ENCODE measurements around the gene FAM120AOS. TPM values are rescaled to one million over a fixed set of nuclear protein-coding genes. Genes with fewer than 3 reads are reported as not detected.

Gene FAM120AOS
- total RNA-seq, 3 donors from 2014 or later = 60.3 to 70.4 (median 62.9) TPM

DNA sequence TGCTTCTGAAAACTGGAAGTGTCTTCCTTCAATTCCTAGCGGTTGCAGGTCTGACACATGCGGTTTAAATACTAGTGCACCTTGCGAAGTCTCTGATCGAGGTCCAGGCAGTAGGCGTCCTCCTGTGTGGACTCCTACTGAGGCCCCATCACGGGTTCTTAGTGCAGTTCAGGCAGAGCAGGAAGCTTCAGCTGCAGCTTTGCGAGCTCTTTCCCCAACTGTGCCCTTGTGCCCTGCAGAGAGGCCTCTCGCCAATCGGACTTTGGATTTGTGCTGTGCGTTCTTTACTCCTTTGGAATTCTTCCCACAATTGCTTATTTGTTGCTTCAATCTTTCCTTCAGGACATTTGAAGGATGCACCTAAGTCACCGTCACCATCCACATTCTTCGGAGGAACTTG lies 40.6 kb upstream of the FAM120AOS start:
- DNase-seq (ENCODE audit: low spot score in 2 of 2) = no peak
- no peak overlapping the region for H3K4me3 ChIP-seq
- intact Hi-C loops (cut with DNase I; ENCODE audit: low total_unique reads) = no loop called here
- no peak for TF ChIP-seq POLR2A (IDR thresholded peaks at IDR 0.05)
- TF ChIP-seq, protein P1, sequence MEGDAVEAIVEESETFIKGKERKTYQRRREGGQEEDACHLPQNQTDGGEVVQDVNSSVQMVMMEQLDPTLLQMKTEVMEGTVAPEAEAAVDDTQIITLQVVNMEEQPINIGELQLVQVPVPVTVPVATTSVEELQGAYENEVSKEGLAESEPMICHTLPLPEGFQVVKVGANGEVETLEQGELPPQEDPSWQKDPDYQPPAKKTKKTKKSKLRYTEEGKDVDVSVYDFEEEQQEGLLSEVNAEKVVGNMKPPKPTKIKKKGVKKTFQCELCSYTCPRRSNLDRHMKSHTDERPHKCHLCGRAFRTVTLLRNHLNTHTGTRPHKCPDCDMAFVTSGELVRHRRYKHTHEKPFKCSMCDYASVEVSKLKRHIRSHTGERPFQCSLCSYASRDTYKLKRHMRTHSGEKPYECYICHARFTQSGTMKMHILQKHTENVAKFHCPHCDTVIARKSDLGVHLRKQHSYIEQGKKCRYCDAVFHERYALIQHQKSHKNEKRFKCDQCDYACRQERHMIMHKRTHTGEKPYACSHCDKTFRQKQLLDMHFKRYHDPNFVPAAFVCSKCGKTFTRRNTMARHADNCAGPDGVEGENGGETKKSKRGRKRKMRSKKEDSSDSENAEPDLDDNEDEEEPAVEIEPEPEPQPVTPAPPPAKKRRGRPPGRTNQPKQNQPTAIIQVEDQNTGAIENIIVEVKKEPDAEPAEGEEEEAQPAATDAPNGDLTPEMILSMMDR (IDR thresholded peaks at IDR 0.05) = no peak
- TF ChIP-seq POLR2AphosphoS5 (IDR thresholded peaks at IDR 0.05) = no peak
- no peaks in the 10 kb centered on the region for H3K27me3 ChIP-seq
- no peaks in the 10 kb centered on the region for H3K9me3 ChIP-seq
- H3K4me1 ChIP-seq = no peaks in the 10 kb centered on the region
- H3K36me3 ChIP-seq = no peaks in the 10 kb centered on the region
- no peak overlapping the region for H3K27ac ChIP-seq

DNA sequence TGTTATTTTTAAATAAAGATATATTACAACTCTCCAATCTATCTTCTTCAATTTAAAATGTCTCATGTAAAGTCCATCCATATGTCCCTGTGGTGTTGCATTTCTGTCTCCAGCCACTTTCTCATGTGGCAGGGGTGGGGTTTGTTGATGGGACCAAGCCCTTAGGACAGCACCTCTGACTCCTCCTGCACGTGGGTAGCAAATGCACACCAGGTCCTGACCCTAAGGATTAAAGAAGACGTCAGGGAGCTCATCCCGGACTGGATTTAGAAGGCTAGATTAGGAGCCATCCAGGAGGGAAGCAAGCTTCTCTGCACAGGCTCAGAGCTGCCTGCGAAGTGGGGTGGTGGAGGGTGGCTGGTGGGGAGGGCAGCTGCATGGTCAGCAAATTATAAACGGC lies 38.9 kb upstream of the FAM120AOS start:
- intact Hi-C loops (cut with DNase I; ENCODE audit: low total_unique reads) = no loop called here
- H3K27me3 ChIP-seq = no peaks in the 10 kb centered on the region

DNA sequence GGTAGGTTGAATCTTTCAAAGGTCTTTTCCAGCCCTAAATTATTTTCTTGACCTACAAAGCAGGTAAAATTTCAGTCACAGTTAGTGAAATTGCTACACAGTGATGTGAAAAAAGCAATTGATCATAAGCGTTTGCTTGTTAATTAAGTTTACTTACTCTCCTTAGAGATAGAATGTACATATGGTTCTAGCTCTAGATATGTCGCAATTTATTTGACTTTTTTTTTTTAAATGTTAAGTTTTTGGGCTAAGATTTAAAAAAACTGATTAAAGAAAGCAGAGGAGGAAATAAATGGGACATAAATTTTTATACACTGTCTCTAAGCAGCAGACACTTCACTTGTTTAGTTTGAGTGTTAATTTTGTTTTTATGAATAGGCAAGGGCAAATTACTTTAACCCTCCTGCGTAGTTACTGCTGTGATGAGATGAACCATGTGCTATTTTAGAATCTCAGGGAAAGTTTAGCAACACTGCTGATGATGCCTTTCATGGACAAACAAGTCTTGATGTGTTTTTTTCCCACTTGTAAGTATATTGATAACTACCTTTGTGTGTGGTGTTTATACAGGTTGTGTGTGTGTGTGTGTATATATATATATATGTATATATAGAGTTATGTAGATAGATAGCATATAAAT lies 38.3 kb upstream of the FAM120AOS start:
- Histone ChIP-seq H3K27ac (no peak overlapping the region), H3K4me1 (no peaks in the 10 kb centered on the region), H3K36me3 (no peaks in the 10 kb centered on the region), H3K27me3 (no peaks in the 10 kb centered on the region), H3K9me3 (no peaks in the 10 kb centered on the region), H3K4me3 (no peak overlapping the region)
- intact Hi-C loops (cut with DNase I; ENCODE audit: low total_unique reads) = no loop called here
- TF ChIP-seq, protein P1 (IDR thresholded peaks at IDR 0.05) = no peak
- TF ChIP-seq POLR2A (IDR thresholded peaks at IDR 0.05) (no peak), POLR2AphosphoS5 (IDR thresholded peaks at IDR 0.05) (no peak)
- DNase-seq (ENCODE audit: low spot score in 2 of 2) = no peak

More for the DNA sequence above, 38.9 kb upstream of the FAM120AOS start:
- H3K27ac ChIP-seq = no peak overlapping the region
- TF ChIP-seq POLR2AphosphoS5 (IDR thresholded peaks at IDR 0.05) = no peak
- TF ChIP-seq, protein P1 (IDR thresholded peaks at IDR 0.05) = no peak
- no peak for TF ChIP-seq POLR2A (IDR thresholded peaks at IDR 0.05)
- H3K4me3 ChIP-seq = no peak overlapping the region
- no peaks in the 10 kb centered on the region for H3K4me1 ChIP-seq
- no peaks in the 10 kb centered on the region for H3K9me3 ChIP-seq
- H3K36me3 ChIP-seq = no peaks in the 10 kb centered on the region
- no peak for DNase-seq (ENCODE audit: low spot score in 2 of 2)

DNA sequence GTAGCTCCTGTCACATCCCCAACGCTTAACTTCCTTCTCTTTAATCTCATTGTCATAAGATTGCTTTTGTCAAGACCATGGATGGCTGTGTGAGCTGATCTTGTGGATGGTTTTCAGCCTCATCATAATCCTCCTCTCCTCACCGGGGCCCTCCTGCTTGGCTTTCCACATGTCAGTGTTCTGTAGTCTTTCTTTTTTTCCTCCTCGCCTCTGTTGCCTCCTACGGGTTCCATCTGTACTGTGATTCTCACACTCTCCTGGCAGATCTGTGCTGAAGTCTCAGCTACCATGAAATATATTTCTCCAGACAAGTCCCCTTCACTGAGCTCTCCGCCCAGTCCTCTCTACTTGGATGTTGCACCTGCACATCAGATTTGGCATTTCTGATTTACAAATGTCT lies 34.9 kb upstream of the FAM120AOS start:
- intact Hi-C loops (cut with DNase I; ENCODE audit: low total_unique reads) = no loop called here
- no peak for TF ChIP-seq POLR2A (IDR thresholded peaks at IDR 0.05)
- TF ChIP-seq, protein P1 (IDR thresholded peaks at IDR 0.05) = no peak
- TF ChIP-seq POLR2AphosphoS5 (IDR thresholded peaks at IDR 0.05) = no peak
- H3K27me3 ChIP-seq = no peaks in the 10 kb centered on the region
- no peaks in the 10 kb centered on the region for H3K36me3 ChIP-seq
- no peak overlapping the region for H3K27ac ChIP-seq
- no peaks in the 10 kb centered on the region for H3K9me3 ChIP-seq
- DNase-seq (ENCODE audit: low spot score in 2 of 2) = no peak
- no peaks in the 10 kb centered on the region for H3K4me1 ChIP-seq
- H3K4me3 ChIP-seq = no peak overlapping the region

DNA sequence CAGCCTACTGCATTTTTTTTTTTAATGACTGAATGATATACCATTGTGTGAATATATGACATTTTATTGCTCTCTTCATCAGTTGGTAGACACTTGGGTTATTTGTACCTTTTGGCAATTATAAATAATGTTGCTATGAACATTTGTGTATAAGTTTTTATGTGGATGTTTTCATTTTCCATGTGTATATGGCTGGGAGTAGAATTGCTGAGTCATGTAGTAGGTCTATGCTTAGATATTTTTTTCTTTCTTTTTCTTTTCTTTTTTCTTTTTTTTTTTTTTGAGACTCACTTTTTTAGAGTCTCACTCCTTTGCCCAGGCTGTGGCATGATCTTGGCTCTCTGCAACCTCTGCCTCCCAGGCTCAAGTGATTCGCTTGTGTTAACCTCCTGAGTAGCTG lies 32.9 kb upstream of the FAM120AOS start:
- H3K27me3 ChIP-seq = no peaks in the 10 kb centered on the region
- H3K27ac ChIP-seq = no peak overlapping the region
- intact Hi-C loops (cut with DNase I; ENCODE audit: low total_unique reads) = no loop called here
- H3K4me1 ChIP-seq = no peaks in the 10 kb centered on the region
- H3K4me3 ChIP-seq = no peak overlapping the region
- no peak for DNase-seq (ENCODE audit: low spot score in 2 of 2)
- TF ChIP-seq, protein P1 (IDR thresholded peaks at IDR 0.05) = no peak
- no peak for TF ChIP-seq POLR2AphosphoS5 (IDR thresholded peaks at IDR 0.05)
- no peak for TF ChIP-seq POLR2A (IDR thresholded peaks at IDR 0.05)
- no peaks in the 10 kb centered on the region for H3K36me3 ChIP-seq
- no peaks in the 10 kb centered on the region for H3K9me3 ChIP-seq

All from breast epithelium (tissue), 4 donors.